ENCODE measurements around the gene FOXP4. TPM values are rescaled to one million over a fixed set of nuclear protein-coding genes. Genes with fewer than 3 reads are reported as not detected.

FOXP4 gene
- total RNA-seq, 1 experiment from 2014 or later: 1.6 TPM

DNA sequence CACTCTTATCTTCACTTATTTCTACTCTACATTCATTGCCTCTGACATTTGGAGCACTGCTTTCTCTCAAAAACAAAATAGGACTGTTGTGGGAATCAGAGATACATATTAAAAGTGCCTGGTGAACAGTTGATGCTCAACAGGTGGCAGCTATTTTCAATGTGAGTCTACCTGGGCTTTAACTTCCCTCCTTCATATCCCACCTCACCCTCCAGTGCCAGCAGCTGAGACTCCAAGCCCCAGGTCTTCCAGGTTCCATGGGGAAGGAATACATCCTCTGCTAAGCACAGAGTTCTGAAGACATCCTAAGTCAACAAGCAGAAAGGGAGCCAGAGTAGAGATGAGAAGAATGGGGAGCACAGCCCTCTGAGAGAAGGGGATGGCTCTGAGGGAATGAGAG, 7.0 kb upstream of the FOXP4 start:
- in situ Hi-C loops (cut with HindIII; ENCODE audit: low pct_unique_long_range_greater_than_20kb, low sequenced_read_pairs): no loop called here
- no peak for DNase-seq (ENCODE audit: low read depth)

DNA sequence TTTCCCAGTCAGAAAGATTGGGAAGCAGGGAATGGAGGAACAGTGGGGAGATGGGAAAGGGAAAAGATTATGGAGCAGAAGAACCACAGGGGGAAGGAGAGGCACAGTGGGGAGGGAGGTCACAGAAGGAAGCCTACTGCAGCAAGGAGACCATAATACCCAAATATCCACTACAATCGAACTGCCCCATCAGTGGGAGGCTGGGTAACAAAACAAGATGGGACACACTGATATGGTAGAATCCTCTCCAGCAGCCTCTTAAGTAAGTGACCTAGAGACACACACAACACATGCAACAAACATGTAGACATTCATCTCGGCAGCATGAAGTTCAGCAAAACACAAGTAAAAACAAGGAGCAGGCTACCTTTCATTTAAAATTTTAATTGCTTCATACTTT, 4.8 kb upstream of the FOXP4 start:
- no peak for DNase-seq (ENCODE audit: low read depth)
- in situ Hi-C loops (cut with HindIII; ENCODE audit: low pct_unique_long_range_greater_than_20kb, low sequenced_read_pairs): no loop called here

DNA sequence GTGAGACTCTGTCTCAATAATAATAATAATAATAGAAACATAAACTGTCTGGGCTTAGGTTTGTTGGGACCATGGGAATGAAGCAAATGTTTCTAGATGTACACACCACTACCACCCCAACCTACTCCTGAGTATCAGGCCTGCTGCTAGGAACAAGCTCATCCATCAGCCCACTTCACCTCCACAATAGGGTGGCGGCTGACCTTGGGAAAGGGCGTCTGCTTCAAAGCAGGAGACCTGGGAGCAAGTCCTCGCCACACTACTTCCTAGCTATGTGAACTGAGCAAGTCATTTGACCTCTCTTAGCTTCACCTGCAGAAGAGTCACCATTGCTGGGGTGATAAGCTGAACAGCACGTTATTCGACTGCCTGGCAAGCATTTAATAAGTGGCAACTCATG, 3.1 kb upstream of the FOXP4 start:
- in situ Hi-C loops (cut with HindIII; ENCODE audit: low pct_unique_long_range_greater_than_20kb, low sequenced_read_pairs): no loop called here
- DNase-seq (ENCODE audit: low read depth): no peak

DNA sequence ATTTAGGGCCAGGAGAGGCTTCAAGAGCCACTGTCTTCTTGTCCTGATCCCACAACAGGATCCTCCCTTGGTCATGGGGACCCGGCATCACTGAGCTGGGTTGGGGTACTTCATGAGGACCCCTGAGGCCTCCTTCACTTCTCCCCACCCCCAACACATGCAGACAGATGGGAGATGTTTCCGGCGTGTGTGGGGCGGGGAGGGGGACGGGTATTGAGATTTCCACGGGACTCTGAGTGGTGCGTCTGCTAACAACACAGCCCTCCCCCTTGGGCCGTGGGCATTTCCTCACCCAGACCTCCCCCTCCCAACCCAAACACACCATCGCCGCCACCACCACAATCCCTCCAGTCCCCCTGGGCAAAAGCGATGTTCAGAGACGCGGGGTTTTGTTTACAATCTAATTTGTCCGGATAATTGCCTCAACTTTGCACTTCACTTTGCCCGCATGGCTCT, 906 bp upstream of the FOXP4 start:
- in situ Hi-C loops (cut with HindIII; ENCODE audit: low pct_unique_long_range_greater_than_20kb, low sequenced_read_pairs): no loop called here

DNA sequence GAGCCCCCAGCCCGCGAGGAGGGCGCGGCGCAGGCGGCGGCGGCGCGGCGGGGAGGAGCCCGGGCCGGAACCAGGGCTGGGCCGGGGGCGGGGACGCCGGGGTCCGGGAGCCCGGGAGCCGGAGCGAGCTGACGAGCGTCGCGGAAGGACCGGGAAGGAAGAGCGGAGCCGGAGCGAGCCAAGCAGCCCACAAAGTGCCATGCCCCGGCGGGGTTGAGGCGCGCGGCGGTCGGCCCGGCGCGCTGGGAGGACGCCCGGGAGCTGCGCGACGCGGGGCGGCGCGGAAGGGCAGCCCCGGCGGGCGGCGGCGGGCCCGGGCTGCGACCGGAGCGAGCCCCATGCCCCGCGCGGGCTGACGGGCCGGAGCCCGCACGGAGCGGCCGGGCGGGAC, 289 bp downstream of the FOXP4 start:
- in situ Hi-C loops (cut with HindIII; ENCODE audit: low pct_unique_long_range_greater_than_20kb, low sequenced_read_pairs): no loop called here
- DNase-seq (ENCODE audit: low read depth): no peak

More for the DNA sequence above, 906 bp upstream of the FOXP4 start:
- peak; percentile 7 for DNase-seq (ENCODE audit: low read depth)

DNA sequence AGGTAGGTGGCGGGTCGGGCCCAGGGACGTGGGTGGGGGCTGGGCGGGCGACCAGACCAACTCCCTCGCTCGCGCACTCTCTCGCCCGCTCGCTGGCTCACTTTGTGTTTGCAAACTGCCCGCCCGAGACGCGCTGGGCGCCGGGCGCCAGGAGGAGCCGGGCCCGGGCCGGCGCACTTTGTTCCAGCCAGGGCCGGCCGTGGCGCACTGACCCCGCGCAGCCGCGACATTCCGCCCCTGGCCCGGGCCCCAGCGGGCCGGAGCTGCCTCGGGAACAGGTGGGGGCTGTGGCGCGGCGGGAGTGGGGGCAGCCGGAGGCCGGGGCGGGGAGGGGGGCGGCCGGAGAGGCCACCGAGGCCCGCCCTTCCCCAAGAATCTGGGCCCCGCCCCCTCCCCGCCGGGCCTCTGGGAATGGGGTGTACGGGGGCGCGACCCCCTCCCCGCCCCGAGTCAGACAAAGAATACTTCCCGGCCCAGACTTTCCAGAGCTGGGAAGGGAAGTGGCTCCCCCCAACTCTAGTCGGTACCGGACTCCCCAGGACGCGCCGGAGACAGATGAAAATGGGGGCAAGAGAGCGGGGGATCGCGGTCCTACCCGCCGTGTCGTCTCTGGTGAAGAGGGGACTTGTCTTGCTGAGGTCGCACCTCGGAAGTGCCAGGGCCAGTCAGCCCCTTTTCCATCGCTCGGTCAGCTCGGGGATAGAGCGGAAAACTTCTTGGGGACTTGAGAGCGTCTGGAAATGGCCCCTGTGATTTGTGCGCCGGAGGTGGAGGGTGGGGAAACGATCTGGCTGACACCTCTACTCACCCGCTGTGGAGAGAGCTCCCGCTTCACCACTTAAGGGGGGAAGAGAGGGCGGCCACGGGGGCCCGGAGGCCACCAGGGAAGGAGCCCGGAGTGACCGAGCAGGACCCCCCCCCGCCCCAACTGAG, 951 bp downstream of the FOXP4 start:
- DNase-seq (ENCODE audit: low read depth): peak; percentile 4
- in situ Hi-C loops (cut with HindIII; ENCODE audit: low pct_unique_long_range_greater_than_20kb, low sequenced_read_pairs): no loop called here

DNA sequence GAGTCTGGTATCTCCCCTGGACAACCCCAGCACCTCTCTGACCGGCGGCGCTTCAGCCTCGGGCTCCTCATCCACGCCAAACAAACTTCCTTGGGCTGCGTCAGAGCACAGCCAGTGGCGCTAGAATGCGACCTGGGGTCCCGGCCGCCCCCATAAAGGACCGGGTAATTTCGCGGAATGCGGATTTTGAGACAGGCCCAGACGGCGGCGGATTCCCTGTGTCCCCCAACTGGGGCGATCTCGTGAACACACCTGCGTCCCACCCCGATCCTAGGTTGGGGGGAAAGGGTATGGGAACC, 1.6 kb downstream of the FOXP4 start:
- in situ Hi-C loops (cut with HindIII; ENCODE audit: low pct_unique_long_range_greater_than_20kb, low sequenced_read_pairs): no loop called here

DNA sequence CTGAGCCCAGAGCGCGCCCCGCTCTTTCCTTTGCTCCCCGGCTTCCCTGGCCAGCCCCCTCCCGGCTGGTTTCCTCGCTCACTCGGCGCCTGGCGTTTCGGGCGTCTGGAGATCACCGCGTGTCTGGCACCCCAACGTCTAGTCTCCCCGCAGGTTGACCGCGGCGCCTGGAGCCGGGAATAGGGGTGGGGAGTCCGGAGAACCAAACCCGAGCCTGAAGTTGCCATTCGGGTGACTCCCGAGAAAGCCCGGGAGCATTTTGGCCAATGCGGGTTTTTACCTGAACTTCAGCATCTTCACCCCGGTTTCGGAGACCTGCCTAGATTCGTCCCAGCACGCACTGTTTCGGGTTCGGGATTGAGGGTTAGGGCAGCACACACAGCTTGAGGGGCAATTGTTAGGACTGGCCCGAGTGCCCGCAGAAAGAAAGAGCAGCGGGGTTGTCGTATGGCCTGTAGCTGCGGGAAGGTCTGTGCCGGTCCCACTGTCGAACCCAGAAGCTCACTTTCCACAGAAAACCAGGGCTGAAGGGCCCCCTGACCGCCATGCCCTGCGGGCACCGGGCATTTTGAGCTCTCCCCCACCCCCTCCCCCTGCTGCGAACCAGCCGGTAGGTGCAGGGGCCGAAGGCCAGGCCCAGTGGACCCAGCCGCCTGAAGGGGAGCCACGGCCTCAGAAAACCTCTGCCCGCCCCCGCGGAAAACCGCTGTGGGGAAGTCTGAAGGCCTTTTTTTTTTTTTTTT, 2.1 kb downstream of the FOXP4 start:
- in situ Hi-C loops (cut with HindIII; ENCODE audit: low pct_unique_long_range_greater_than_20kb, low sequenced_read_pairs): no loop called here

More for the DNA sequence above, 1.6 kb downstream of the FOXP4 start:
- no peak for DNase-seq (ENCODE audit: low read depth)

DNA sequence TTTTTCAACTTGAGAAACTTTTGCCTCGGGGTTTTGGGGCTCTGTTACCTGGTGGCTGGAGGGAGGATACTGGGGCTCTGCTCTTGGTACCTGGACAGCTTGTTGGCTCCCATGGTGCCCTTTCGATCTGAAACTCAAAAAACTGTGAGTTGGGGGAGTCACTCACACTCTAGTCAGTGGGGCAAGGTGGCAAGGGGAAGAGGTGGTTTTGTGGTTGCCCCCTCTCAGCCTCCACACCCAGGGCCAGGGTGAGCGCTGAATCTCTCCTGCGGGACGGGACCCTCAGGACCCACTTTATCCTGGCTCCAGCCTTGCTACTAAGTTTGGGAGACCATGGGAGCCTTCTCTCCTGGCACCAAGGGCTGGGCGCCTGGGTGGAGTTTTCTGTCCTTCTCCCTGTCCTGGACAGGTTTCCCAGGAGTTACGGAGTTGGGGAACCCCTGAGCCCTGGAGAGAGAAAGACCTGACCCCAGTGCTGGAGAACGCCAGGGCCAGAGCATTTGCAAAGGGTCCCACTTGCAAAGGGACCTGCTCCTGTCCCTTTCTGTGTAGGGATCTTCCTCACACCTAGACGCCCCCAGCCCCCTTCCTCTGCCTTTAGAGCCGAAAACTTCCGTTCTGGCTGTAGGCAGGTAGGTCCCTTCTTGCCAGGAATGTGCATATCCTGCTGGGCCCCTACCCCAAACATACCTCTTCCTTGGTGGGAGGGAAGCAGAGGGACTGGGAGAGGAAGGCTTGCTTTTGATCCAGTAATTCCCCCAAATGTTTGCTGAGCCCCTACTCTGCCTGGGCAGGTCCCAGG, 2.9 kb downstream of the FOXP4 start:
- no peak for DNase-seq (ENCODE audit: low read depth)
- in situ Hi-C loops (cut with HindIII; ENCODE audit: low pct_unique_long_range_greater_than_20kb, low sequenced_read_pairs): no loop called here

More for the DNA sequence above, 2.1 kb downstream of the FOXP4 start:
- no peak for DNase-seq (ENCODE audit: low read depth)

DNA sequence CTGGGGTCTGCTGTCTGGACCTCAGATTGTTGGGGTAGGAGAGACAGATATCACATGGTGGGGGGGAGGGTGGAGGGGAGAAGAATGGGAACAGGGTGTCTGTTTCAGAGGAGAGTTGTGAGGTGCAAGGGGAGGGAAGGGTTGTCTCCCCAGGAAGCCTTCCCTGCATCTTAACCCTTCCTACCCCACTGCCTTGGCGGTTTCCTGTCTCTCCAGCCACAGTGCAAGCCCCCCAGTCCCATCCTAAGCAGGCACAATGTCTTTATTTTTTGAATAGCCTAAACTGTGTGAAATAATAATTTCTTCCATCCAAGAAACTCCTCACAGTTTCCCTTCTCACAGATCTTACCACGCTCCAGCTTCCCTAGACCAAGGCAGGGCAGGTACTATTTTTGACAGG, 3.5 kb downstream of the FOXP4 start:
- in situ Hi-C loops (cut with HindIII; ENCODE audit: low pct_unique_long_range_greater_than_20kb, low sequenced_read_pairs): no loop called here
- no peak for DNase-seq (ENCODE audit: low read depth)

DNA sequence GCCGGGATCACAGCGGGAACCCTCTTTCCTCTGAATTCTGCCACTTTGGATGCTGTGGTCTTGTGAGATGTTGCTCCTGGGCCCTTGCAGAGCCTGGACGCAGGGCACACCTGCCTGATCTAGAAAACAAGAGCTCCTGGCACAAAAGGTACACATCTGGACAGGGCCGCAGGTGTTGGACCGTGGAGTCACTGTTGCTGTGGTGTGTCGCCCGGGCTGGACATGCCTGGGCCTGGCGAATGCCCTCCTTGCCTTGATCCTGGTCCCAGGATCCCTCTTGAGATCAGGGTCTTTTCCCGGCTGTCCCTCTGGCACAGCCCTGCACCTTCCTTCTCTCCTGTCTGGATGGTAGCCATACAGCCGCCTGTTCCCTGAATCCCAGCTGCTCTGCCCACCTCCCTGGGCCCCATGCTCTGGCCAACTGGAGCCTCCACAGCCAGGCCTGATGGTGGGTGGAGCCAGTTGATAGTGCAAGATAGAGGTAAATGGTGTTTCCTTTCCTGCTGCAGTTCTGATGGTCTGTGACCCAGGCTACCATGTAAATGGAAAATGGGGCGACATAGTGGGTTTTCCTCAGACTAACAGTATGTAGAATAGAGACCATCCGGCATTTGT, 5.0 kb downstream of the FOXP4 start:
- in situ Hi-C loops (cut with HindIII; ENCODE audit: low pct_unique_long_range_greater_than_20kb, low sequenced_read_pairs): no loop called here
- DNase-seq (ENCODE audit: low read depth): no peak

DNA sequence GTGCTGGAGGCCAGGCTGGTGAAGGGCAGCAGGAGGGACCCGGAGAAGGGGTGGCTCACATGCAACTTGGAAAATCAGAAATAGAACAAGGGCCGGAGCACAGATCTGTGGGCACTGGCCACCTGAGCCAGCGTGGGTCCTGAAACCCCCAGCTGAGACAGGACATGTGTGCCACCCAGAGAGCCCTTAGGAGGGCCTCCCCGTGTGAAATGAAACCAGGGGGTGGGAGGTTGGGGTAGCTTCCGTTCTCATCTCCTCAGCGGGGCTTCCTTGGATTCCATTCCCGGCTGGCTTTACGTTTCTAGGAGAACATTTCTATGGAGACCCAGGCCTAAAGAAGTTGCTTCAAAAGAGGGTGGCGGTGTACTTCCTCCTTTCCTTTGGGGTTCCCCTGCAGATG, 5.7 kb downstream of the FOXP4 start:
- in situ Hi-C loops (cut with HindIII; ENCODE audit: low pct_unique_long_range_greater_than_20kb, low sequenced_read_pairs): no loop called here
- no peak for DNase-seq (ENCODE audit: low read depth)

DNA sequence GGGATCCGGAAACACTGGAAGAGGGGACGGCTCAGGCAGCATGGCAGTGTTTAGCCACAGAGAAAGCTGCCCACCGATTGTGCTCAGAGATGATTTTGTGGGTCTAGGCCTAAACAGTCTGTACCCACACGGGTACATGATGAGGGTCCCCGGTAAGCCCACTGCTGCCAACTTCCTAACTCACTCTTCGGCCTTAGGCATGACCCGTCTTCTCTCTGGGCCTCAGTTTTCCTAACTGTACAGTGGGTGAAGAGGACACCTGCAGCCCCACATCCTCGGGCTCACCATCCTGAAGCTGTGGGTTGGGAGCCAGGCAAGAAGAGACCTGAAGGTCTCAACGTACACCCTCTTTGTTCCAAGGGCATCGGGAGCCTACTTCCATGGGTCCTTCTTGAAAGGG, 6.5 kb downstream of the FOXP4 start:
- no peak for DNase-seq (ENCODE audit: low read depth)
- in situ Hi-C loops (cut with HindIII; ENCODE audit: low pct_unique_long_range_greater_than_20kb, low sequenced_read_pairs): no loop called here

DNA sequence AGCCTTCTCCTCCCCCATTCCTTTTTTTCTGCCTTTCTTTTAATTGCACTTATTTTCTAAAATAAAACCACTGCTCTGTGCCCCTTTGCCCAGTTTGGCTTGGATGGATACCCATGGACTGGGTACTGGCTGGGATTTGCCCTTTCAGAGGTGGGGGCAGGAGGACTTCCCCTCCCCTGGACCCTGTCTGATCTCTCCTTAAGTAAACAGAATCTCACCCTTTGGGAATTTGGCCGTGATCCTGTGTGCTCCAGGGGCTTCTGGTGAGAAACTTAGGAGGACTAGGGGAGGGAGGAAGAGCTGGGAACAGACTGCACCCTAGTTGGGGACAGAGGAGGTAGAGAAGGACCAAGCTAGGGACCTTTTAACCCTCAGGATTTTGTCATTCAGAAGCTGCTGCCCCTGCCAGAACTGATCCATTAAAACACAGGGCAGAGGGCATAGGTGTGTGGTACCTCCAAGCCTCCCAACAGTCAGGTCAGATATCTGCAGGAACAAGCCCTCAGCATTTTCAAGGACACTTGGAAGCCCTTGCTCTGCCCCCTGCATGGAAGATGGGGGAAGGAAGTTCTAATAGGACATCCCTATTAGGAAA, 7.3 kb downstream of the FOXP4 start:
- in situ Hi-C loops (cut with HindIII; ENCODE audit: low pct_unique_long_range_greater_than_20kb, low sequenced_read_pairs): no loop called here
- no peak for DNase-seq (ENCODE audit: low read depth)

DNA sequence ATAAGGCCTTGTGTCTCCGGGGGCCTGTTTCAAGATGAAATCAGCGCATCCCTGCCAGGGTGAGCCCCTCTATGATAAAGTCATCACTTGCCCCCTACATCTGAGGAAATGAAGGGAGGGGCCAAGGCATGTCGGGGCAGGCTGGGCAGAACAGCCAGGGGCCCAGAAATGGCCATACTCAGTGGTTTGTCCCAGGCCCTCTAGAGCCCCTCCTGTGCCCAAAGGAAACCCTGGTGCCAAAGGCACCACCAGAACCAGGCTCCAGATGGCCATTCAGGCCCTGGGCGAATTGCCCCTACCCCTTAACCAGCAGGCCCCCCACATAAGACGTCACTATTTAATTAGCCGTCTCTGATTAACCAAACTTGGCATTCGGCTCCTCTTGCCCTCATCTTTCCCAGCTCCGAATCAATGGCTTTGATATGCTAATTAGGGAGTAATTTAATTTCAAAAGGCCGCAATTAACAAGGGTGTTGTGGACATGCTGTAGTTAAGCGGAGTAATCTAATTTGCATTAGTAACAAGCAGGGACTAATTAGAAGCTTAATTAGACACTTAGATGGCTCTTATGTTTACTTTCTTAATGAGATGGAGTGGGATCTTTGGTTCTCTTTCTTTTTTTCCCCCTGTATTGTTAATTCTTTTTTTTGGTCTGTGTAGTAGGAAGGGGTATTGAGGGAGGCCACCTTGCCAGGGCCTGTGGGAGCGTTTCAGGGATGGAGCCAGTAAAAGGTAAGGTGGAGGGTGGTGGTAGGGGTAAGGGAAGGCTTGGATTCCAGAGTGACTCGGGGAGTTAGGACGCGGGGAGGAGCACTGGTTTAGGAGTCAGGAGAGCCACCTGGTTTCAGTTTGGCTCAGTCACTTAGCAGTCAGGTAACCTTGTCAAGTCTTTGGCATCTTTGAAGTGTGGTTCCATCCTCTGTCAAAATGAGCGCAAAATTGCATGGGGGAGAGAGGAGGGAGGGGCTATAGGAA, 9.4 kb downstream of the FOXP4 start:
- in situ Hi-C loops (cut with HindIII; ENCODE audit: low pct_unique_long_range_greater_than_20kb, low sequenced_read_pairs): no loop called here
- DNase-seq (ENCODE audit: low read depth): no peak

DNA sequence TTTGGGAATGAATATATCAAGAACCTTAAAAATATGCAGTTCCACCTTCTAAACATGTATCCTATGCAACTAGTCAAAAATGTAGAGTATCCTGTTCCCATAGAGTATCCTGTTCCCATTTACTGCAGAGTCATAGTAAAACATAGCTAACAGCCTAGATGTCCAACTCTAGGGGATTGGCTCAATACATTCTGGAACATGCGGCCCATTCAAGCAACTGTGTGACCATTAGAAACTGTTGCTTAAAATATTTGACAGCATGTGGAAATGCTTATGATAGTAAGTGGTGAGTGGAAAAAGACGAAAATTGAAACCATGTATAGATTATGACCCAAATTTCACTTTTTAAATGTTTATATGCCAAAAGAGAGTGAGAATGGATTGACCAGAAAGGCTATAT, 11.2 kb downstream of the FOXP4 start:
- in situ Hi-C loops (cut with HindIII; ENCODE audit: low pct_unique_long_range_greater_than_20kb, low sequenced_read_pairs): no loop called here
- DNase-seq (ENCODE audit: low read depth): no peak

Data from Caki2 (cell line).